HL-60/S4 treated with phorbol 12-myristate 13-acetate at 8.2 ng/mL for 4 days and 3 days (cell line): ENCODE data around the gene SH3GLB2.
"Not testable (repeated sequence)": the region's sequence is repeated elsewhere in the genome, so short reads cannot be mapped to it uniquely, and the experiment has no call there.

ENCODE experiments used
- in situ Hi-C: fragments of 300-500 bp; cut with MboI; formaldehyde crosslinking; loops from 2 replicates; pipeline ENCODE4 v1.15.0; 2022; ENCODE audit warnings: low sequenced_read_pairs

Gene SH3GLB2

GRCh38 chr9:129054163-129054851, 26.2 kb upstream of the SH3GLB2 start:
- in situ Hi-C loops, result no loop called here

DNA sequence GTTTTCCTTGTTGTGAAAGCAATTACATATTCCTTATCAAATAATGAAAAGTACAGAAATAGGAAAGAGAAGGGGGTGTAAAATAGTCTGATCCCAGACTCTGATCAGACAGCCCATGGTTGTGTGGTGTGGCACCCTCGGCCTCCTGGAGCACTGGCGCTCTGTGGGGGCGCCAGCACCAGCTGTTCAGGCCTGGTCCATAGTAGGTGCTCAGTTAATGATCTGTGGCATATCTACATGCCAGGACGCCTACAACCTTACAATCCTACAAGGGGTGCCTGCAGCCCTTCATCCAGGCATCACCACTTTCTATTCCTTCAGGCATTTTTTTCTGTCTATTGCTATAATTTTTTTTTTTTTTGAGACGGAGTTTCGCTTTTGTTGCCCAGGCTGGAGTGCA, 24.9 kb upstream of the SH3GLB2 start:
- in situ Hi-C loops, result no loop called here

DNA sequence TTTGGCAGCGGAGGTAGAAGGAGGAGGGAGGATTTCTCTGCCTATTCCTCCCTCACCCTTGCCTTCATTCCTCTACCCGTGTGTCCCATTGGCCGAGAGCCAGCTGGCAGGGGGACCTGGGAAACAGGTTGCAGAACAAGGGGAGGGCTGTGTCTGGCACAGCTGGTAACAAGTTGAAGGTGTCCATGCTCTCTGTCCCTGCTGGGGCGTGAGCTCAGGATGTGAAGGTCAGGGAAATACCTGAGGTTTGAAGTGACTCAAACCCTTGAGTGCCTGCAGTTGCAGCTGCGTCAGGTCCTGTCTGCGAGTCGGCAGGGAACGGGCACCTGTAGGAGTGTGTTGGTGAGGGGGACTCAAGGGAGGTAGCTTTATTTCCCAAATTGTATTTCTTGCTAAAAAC, 24.5 kb upstream of the SH3GLB2 start:
- in situ Hi-C loops, result no loop called here

DNA sequence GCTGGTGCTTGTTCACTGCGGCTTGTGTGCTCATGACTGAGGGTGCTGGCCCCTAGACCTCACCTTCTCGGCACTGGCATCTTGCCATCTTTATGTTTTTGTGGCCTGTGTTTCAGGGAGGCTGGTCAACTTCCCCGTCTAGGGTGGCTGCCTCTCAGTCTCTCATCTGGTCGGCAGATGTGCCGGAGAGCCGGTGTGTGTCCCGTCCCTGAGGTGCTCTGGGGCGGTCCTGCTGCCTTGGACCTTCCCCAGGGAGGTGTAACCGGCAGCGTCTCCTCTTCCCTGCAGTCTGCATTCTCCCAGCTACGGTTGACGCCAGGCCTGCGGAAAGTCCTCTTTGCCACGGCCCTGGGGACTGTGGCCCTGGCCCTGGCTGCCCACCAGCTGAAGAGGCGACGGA, 13.9 kb upstream of the SH3GLB2 start:
- in situ Hi-C loops, result no loop called here

GRCh38 chr9:129040113-129040643, 12.0 kb upstream of the SH3GLB2 start:
- in situ Hi-C loops, result no loop called here

- in situ Hi-C loops, result no loop called here
These were observed 10.2 kb upstream of the SH3GLB2 start for GRCh38 chr9:129038109-129038852.

- in situ Hi-C loops, result no loop called here
These were observed 9.6 kb upstream of the SH3GLB2 start for GRCh38 chr9:129037767-129038098.

- in situ Hi-C loops, result no loop called here
These were observed 9.0 kb upstream of the SH3GLB2 start for GRCh38 chr9:129036923-129037766.

GRCh38 chr9:129036241-129036922, 8.3 kb upstream of the SH3GLB2 start, which contains the start of gene MIGA2:
Gene MIGA2 (plus strand): TSS chr9:129036626. CDS start chr9:129040595, 3,969 bp downstream.
- in situ Hi-C loops, result no loop called here

DNA sequence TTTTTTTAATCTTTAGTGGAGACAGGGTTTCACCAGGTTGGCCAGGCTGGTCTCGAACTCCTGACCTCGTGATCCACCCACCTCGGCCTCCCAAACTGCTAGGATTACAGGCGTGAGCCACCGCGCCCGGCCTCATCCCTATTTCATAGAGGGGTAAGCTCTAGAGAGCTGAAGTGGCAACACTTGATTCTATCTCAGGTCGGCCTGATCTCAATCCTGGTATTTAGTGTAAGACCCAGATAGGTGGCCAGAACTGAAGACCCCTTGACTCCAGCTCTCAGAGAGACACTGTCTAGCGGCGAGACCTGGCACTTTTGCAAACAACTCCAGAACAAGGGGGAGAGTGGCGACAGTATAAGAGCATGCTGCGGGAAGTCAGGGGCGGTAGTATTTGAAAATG, 7.7 kb upstream of the SH3GLB2 start:
- in situ Hi-C loops, result not testable (repeated sequence)

DNA sequence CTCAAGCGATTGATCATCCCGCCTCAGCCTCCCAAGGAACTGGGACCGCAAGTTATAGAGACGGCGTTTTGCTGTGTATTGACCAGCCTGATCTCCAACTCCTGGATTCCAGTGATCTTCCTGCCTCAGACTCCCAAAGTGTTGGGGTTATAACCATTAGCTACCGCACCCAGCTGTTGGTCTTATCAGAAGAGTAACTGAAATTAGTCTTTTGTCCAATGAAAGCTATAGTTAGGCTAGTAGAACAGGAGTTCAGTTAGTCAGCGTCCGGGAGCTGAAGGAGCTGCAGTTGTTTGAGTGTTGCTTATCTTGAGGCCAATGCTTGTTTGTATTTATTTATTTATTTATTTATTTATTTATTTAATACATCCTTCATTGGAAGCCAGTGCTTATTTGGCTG, 5.1 kb upstream of the SH3GLB2 start:
- in situ Hi-C loops, result no loop called here

GRCh38 chr9:129032541-129033159, 4.5 kb upstream of the SH3GLB2 start:
- in situ Hi-C loops, result no loop called here

- in situ Hi-C loops, result no loop called here
These were observed 3.4 kb upstream of the SH3GLB2 start for GRCh38 chr9:129031514-129031913.

GRCh38 chr9:129030191-129030590, 2.1 kb upstream of the SH3GLB2 start:
- in situ Hi-C loops, result no loop called here

GRCh38 chr9:129027685-129028191, 393 bp downstream of the SH3GLB2 start:
- in situ Hi-C loops, result no loop called here

GRCh38 chr9:129027224-129027684, 877 bp downstream of the SH3GLB2 start:
- in situ Hi-C loops, result no loop called here

GRCh38 chr9:129026442-129027223, 1.5 kb downstream of the SH3GLB2 start:
- in situ Hi-C loops, result no loop called here

- in situ Hi-C loops, result no loop called here
These were observed 4.3 kb downstream of the SH3GLB2 start for GRCh38 chr9:129023908-129024233.
